CD14-positive monocyte (primary cell): ENCODE results near the gene TRPM5. TPM values are rescaled to one million over a fixed set of nuclear protein-coding genes. Genes with fewer than 3 reads are reported as not detected.
A peak's percentile ranks its signal among the peaks of the same experiment; 100 is the strongest.

Source experiments
- DNase-seq, 3 donors: peaks; one replicate each; pipeline ENCODE4 v3.0.0-alpha.2; 2011 to 2022
- H2AFZ ChIP-seq: 2 replicates; pipeline ENCODE4 v1.6.0; 2012; ENCODE audit warnings: mild to moderate bottlenecking, low read depth, low read length, inconsistent platforms; ENCODE audit not compliant: insufficient read depth, poor library complexity, severe bottlenecking
- H3K27ac ChIP-seq, 2 donors: 1 replicate in 1 of 2; 2 replicates in 1 of 2; pipeline ENCODE4 v1.5.1; 2012 to 2013; ENCODE audit warnings: low read length in 2 of 2, control low read depth in 1 of 2, inconsistent platforms in 1 of 2, low read depth in 1 of 2, mild to moderate bottlenecking in 1 of 2
- H3K27me3 ChIP-seq, 2 donors: one replicate each; pipeline versions ENCODE4 v1.6.0 to v1.6.1; 2011 to 2013; ENCODE audit warnings: low read length in 2 of 2; ENCODE audit not compliant: control insufficient read depth in 2 of 2, insufficient read depth in 2 of 2
- H3K36me3 ChIP-seq, 2 donors: replicated peaks in 1 of 2; 1 replicate in 1 of 2; 2 replicates in 1 of 2; pipeline versions ENCODE4 v1.5.1 to v1.6.1; 2012 to 2013; ENCODE audit warnings: low read length in 2 of 2, control low read depth in 1 of 2, inconsistent platforms in 1 of 2, mild to moderate bottlenecking in 1 of 2; ENCODE audit not compliant: insufficient read depth in 2 of 2, control insufficient read depth in 1 of 2
- H3K4me1 ChIP-seq, 2 donors: 1 replicate in 1 of 2; 2 replicates in 1 of 2; pipeline versions ENCODE4 v1.5.1 to v1.6.1; 2012 to 2013; ENCODE audit warnings: low read length in 2 of 2, control low read depth in 1 of 2, inconsistent platforms in 1 of 2, mild to moderate bottlenecking in 1 of 2, moderate library complexity in 1 of 2; ENCODE audit not compliant: insufficient read depth in 2 of 2, control insufficient read depth in 1 of 2
- H3K4me2 ChIP-seq: replicated peaks from 2 replicates; pipeline ENCODE3; 2012; ENCODE audit warnings: low read length, moderate library complexity, mild to moderate bottlenecking; ENCODE audit not compliant: poor library complexity, severe bottlenecking; ENCODE audit errors: extremely low read depth
- H3K4me3 ChIP-seq, 3 experiments: fragments of 200-600 bp in 1 of 3; sonication (generic) in 1 of 3; replicated peaks in 1 of 3; 1 replicate in 2 of 3; 2 replicates in 1 of 3; pipeline ENCODE4 v1.5.1; 2011 to 2013; ENCODE audit warnings: low read length in 3 of 3, mild to moderate bottlenecking in 3 of 3, control low read depth in 2 of 3, low read depth in 2 of 3, inconsistent platforms in 1 of 3, moderate library complexity in 1 of 3
- H3K79me2 ChIP-seq: 2 replicates; pipeline ENCODE4 v1.6.0; 2012; ENCODE audit warnings: mild to moderate bottlenecking, control low read depth, inconsistent platforms, low read length, moderate library complexity; ENCODE audit not compliant: insufficient read depth
- H3K9ac ChIP-seq: 2 replicates; pipeline ENCODE4 v1.6.0; 2017; ENCODE audit warnings: low read length, mild to moderate bottlenecking; ENCODE audit not compliant: insufficient read depth, poor library complexity, severe bottlenecking
- H3K9me3 ChIP-seq, 2 donors: replicated peaks in 1 of 2; 1 replicate in 1 of 2; 2 replicates in 1 of 2; pipeline versions ENCODE4 v1.5.1 to v1.6.1; 2012 to 2013; ENCODE audit warnings: low read length in 2 of 2, control low read depth in 1 of 2; ENCODE audit not compliant: control insufficient read depth in 1 of 2, insufficient read depth in 1 of 2
- H4K20me1 ChIP-seq: 2 replicates; pipeline ENCODE4 v1.6.0; 2012; ENCODE audit warnings: mild to moderate bottlenecking, low read length, control low read depth, moderate library complexity; ENCODE audit not compliant: insufficient read depth
- H3K27ac Mint-ChIP-seq, 7 donors: one replicate each; pipeline ENCODE4 v1.8.0; 2020; ENCODE audit warnings: mild to moderate bottlenecking in 7 of 7, mixed read lengths in 7 of 7, moderate library complexity in 6 of 7, inconsistent platforms in 2 of 7
- H3K27me3 Mint-ChIP-seq, 3 donors: one replicate each; pipeline ENCODE4 v1.8.0; 2021 to 2022; ENCODE audit warnings: low read depth in 3 of 3, mild to moderate bottlenecking in 3 of 3, mixed read lengths in 3 of 3, moderate library complexity in 3 of 3, inconsistent platforms in 1 of 3
- H3K36me3 Mint-ChIP-seq, 2 donors: one replicate each; pipeline ENCODE4 v1.8.0; 2020; ENCODE audit warnings: mixed read lengths in 2 of 2, inconsistent platforms in 1 of 2, mild to moderate bottlenecking in 1 of 2
- H3K4me1 Mint-ChIP-seq: one replicate; pipeline ENCODE4 v1.8.0; 2020; ENCODE audit warnings: mild to moderate bottlenecking, mixed read lengths
- H3K4me3 Mint-ChIP-seq, 2 donors: one replicate each; pipeline ENCODE4 v1.8.0; 2020; ENCODE audit warnings: mild to moderate bottlenecking in 2 of 2, mixed read lengths in 2 of 2, moderate library complexity in 1 of 2
- H3K9me3 Mint-ChIP-seq, 7 donors: one replicate each; pipeline ENCODE4 v1.8.0; 2020 to 2022; ENCODE audit warnings: mixed read lengths in 7 of 7, mild to moderate bottlenecking in 6 of 7, moderate library complexity in 6 of 7, inconsistent platforms in 2 of 7
- CTCF ChIP-seq: fragments of 200-600 bp; IDR thresholded peaks from one replicate; pipeline ENCODE4 v1.8.0; 2022; ENCODE audit warnings: antibody characterized with exemption, mild to moderate bottlenecking
- WGBS: methylation state at CpG from one replicate; pipeline ENCODE4 v1.1.5; 2013; ENCODE audit warnings: missing lambda C conversion rate; ENCODE audit not compliant: insufficient coverage; 5-methylcytosine and 5-hydroxymethylcytosine counted together
- intact Hi-C, 2 donors: fragments of 100-400 bp; cut with micrococcal nuclease; formaldehyde crosslinking; loops; one replicate each; pipeline versions ENCODE4 v1.15.0 to v1.15.1; 2023
- polyA plus RNA-seq, 3 donors: library from polyadenylated mRNA; depleted of rRNA in 1 of 3; unstranded in 2 of 3; stranded (reverse) in 1 of 3; fragments of 300-500 nt in 2 of 3; fragments of >200 nt in 1 of 3; fragmentation: Illumina TruSeq in 2 of 3; gene quantifications; 1 replicate in 2 of 3; 2 replicates in 1 of 3; pipeline ENCODE4 v1.2.3, GENCODE V29; 2012 to 2021

Gene TRPM5
- polyA plus RNA-seq, 3 donors: 0.03 TPM; not detected in 2

DNA sequence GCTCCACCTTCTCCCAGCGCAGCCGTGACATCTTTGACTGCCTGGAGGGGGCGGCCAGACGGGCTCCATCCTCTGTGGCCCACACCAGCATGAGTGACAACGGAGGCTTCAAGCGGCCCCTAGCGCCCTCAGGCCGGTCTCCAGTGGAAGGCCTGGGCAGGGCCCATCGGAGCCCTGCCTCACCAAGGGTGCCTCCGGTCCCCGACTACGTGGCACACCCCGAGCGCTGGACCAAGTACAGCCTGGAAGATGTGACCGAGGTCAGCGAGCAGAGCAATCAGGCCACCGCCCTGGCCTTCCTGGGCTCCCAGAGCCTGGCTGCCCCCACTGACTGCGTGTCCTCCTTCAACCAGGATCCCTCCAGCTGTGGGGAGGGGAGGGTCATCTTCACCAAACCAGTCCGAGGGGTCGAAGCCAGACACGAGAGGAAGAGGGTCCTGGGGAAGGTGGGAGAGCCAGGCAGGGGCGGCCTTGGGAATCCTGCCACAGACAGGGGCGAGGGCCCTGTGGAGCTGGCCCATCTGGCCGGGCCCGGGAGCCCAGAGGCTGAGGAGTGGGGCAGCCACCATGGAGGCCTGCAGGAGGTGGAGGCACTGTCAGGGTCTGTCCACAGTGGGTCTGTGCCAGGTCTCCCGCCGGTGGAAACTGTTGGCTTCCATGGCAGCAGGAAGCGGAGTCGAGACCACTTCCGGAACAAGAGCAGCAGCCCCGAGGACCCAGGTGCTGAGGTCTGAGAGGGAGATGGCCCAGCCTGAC, 41.2 kb downstream of the TRPM5 start:
- peaks cover 17% of the 10 kb centered on the region for H4K20me1 ChIP-seq
- Mint-ChIP-seq H3K27ac (no peak overlapping the region), H3K4me3 (no peak overlapping the region)

DNA sequence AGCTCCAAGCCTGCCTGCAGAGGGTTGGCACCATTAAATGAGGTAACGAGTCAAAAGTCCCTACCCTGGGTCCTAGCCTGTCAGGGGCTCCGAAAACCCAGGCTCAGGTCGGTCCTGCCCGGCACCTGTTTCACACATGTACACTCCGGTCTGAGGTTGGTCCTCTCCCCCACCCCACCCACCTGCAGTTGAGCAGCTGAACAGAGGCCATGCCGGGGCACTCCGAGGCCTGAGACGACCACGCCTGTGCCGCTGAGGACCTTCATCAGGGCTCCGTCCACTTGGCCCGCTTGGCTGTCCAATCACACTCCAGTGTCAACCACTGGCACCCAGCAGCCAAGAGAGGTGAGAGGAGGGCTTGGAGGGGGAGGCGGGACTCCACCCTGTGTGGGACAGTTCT, 42.2 kb downstream of the TRPM5 start:
- Mint-ChIP-seq H3K9me3 (no peaks in the 10 kb centered on the region), H3K4me3 (peak overlapping the region in 1 of 2 donors; percentile 17), H3K36me3 (peaks cover 17 to 29% of the 10 kb centered on the region in 2 donors), H3K27ac (peak overlapping the region in 1 of 7 donors; percentile 8), H3K4me1 (peaks cover 18% of the 10 kb centered on the region), H3K27me3 (peaks cover 0 to 1% (median 0%) of the 10 kb centered on the region in 3 donors)
- no peaks in the 10 kb centered on the region for H3K27me3 ChIP-seq
- H3K9ac ChIP-seq: no peak overlapping the region
- DNase-seq: no peak
- H4K20me1 ChIP-seq: peaks cover 17% of the 10 kb centered on the region
- peak overlapping the region in 1 of 3 experiments; percentile 98 for H3K4me3 ChIP-seq
- H3K79me2 ChIP-seq: peaks cover 32% of the 10 kb centered on the region
- TF ChIP-seq CTCF: no peak
- WGBS: 97% methylated on average over 11 of the region's 13 CpGs
- peaks cover 19 to 23% of the 10 kb centered on the region in 2 donors for H3K36me3 ChIP-seq
- no peaks in the 10 kb centered on the region for H3K9me3 ChIP-seq
- H2AFZ ChIP-seq: no peak overlapping the region
- peak overlapping the region in 1 of 2 donors; percentile 89 for H3K27ac ChIP-seq
- peak overlapping the region; percentile 92 for H3K4me2 ChIP-seq
- intact Hi-C loops: loop anchor here (5.0 kb wide), 1 partner anchor 135 kb away; no protein-coding TSS in a partner anchor
- H3K4me1 ChIP-seq: peaks cover 21 to 26% of the 10 kb centered on the region in 2 donors

More for the DNA sequence above, 41.2 kb downstream of the TRPM5 start:
- no peak overlapping the region for H3K27ac ChIP-seq
- H3K9me3 ChIP-seq: no peaks in the 10 kb centered on the region
- Mint-ChIP-seq H3K9me3 (no peaks in the 10 kb centered on the region), H3K36me3 (peaks cover 15 to 27% of the 10 kb centered on the region in 2 donors), H3K4me1 (peaks cover 18% of the 10 kb centered on the region), H3K27me3 (peaks cover 0 to 2% (median 0%) of the 10 kb centered on the region in 3 donors)
- H3K9ac ChIP-seq: no peak overlapping the region
- H3K36me3 ChIP-seq: peaks cover 19 to 23% of the 10 kb centered on the region in 2 donors
- H3K4me1 ChIP-seq: peaks cover 21 to 26% of the 10 kb centered on the region in 2 donors
- no peak overlapping the region for H3K4me2 ChIP-seq
- no peak for TF ChIP-seq CTCF
- H2AFZ ChIP-seq: no peak overlapping the region
- H3K27me3 ChIP-seq: no peaks in the 10 kb centered on the region
- WGBS: 95% methylated on average over 25 of the region's 31 CpGs
- DNase-seq: no peak
- intact Hi-C loops: loop anchor here (5.0 kb wide), 1 partner anchor 136 kb away; no protein-coding TSS in a partner anchor
- H3K79me2 ChIP-seq: peaks cover 32% of the 10 kb centered on the region
- H3K4me3 ChIP-seq: no peak overlapping the region
